ENCODE data around the gene HNRNPUL1.

GRCh38 chr19:41244117-41244516 is 20.1 kb upstream of the HNRNPUL1 start:
- no peak for TF ChIP-seq CTCF (optimal IDR thresholded peaks at IDR 0.05 in 1 of 3, IDR thresholded peaks at IDR 0.05 in 1 of 3, conservative IDR thresholded peaks at IDR 0.05 in 1 of 3; ENCODE audit: extremely low read depth in 1 of 3, insufficient read depth in 2 of 3, low read length in 3 of 3)
- TF ChIP-seq EZH2 (IDR thresholded peaks at IDR 0.05; ENCODE audit: low read length) = no peak
